Liver (tissue), 9 donors: ENCODE results near the gene SLC26A11. TPM values are rescaled to one million over a fixed set of nuclear protein-coding genes. Genes with fewer than 3 reads are reported as not detected.
A peak's percentile ranks its signal among the peaks of the same experiment; 100 is the strongest.

Experiments used
- DNase-seq: peaks from one replicate; pipeline ENCODE4 v3.0.0-alpha.2; 2017; ENCODE audit warnings: low spot score
- H3K27ac ChIP-seq, 2 donors: one replicate each; pipeline ENCODE4 v1.7.0; 2013; ENCODE audit warnings: inconsistent platforms in 2 of 2, low read length in 2 of 2, control low read depth in 1 of 2, low read depth in 1 of 2, mild to moderate bottlenecking in 1 of 2
- H3K27me3 ChIP-seq, 4 donors: one replicate each; pipeline versions ENCODE4 v1.6.1 to v1.7.0; 2013; ENCODE audit warnings: low read length in 3 of 4, inconsistent platforms in 1 of 4, mild to moderate bottlenecking in 1 of 4, moderate library complexity in 1 of 4; ENCODE audit not compliant: control insufficient read depth in 4 of 4, insufficient read depth in 4 of 4
- H3K36me3 ChIP-seq, 4 donors: one replicate each; pipeline versions ENCODE4 v1.6.1 to v1.7.0; 2013; ENCODE audit warnings: low read length in 3 of 4, mild to moderate bottlenecking in 3 of 4, low read depth in 1 of 4, moderate library complexity in 1 of 4; ENCODE audit not compliant: control insufficient read depth in 4 of 4, insufficient read depth in 3 of 4
- H3K4me1 ChIP-seq, 4 donors: one replicate each; pipeline versions ENCODE4 v1.6.1 to v1.7.0; 2013; ENCODE audit warnings: low read length in 3 of 4, mild to moderate bottlenecking in 3 of 4, moderate library complexity in 1 of 4; ENCODE audit not compliant: control insufficient read depth in 4 of 4, insufficient read depth in 4 of 4
- H3K4me3 ChIP-seq, 3 donors: one replicate each; pipeline versions ENCODE4 v1.6.1 to v1.7.0; 2013; ENCODE audit warnings: low read length in 3 of 3, control low read depth in 1 of 3, low read depth in 1 of 3, mild to moderate bottlenecking in 1 of 3
- H3K9ac ChIP-seq, 2 donors: one replicate each; pipeline ENCODE4 v1.7.0; 2013; ENCODE audit warnings: low read length in 2 of 2, mild to moderate bottlenecking in 2 of 2, moderate library complexity in 2 of 2, control low read depth in 1 of 2, low read depth in 1 of 2
- H3K9me3 ChIP-seq, 4 donors: one replicate each; pipeline versions ENCODE4 v1.6.1 to v1.7.0; 2013; ENCODE audit warnings: low read length in 3 of 4; ENCODE audit not compliant: control insufficient read depth in 4 of 4
- EGR1 ChIP-seq, 2 donors: IDR thresholded peaks; 2 replicates each; pipeline ENCODE4 v1.6.1; 2016 to 2018; ENCODE audit warnings: antibody characterized with exemption in 2 of 2, low read depth in 2 of 2
- FOXA1 ChIP-seq: IDR thresholded peaks from 2 replicates; pipeline ENCODE4 v1.6.1; 2016; ENCODE audit warnings: antibody characterized with exemption
- FOXA2 ChIP-seq: IDR thresholded peaks from 2 replicates; pipeline ENCODE4 v1.6.1; 2016; ENCODE audit warnings: antibody characterized with exemption
- GABPA ChIP-seq, 2 donors: IDR thresholded peaks in 1 of 2; conservative IDR thresholded peaks in 1 of 2; 2 replicates each; pipeline ENCODE4 v1.6.1; 2016; ENCODE audit warnings: antibody characterized with exemption in 2 of 2, mild to moderate bottlenecking in 1 of 2, moderate library complexity in 1 of 2
- HNF4A ChIP-seq, 2 donors: conservative IDR thresholded peaks; 2 replicates each; pipeline ENCODE4 v1.6.1; 2016; ENCODE audit warnings: antibody characterized with exemption in 2 of 2, mild to moderate bottlenecking in 2 of 2
- HNF4G ChIP-seq: IDR thresholded peaks from 2 replicates; pipeline ENCODE4 v1.6.1; 2016; ENCODE audit warnings: antibody characterized with exemption
- JUND ChIP-seq, 2 donors: IDR thresholded peaks; 2 replicates each; pipeline ENCODE4 v1.6.1; 2016; ENCODE audit warnings: antibody characterized with exemption in 2 of 2
- NR2F2 ChIP-seq: IDR thresholded peaks from 2 replicates; pipeline ENCODE4 v1.6.1; 2016; ENCODE audit warnings: antibody characterized with exemption
- RAD21 ChIP-seq, 2 donors: IDR thresholded peaks; 2 replicates each; pipeline ENCODE4 v1.6.1; 2016; ENCODE audit warnings: antibody characterized with exemption in 2 of 2, mild to moderate bottlenecking in 2 of 2
- RXRA ChIP-seq, 2 donors: IDR thresholded peaks; 2 replicates each; pipeline ENCODE4 v1.6.1; 2017 to 2018; ENCODE audit warnings: antibody characterized with exemption in 2 of 2, mild to moderate bottlenecking in 1 of 2
- SP1 ChIP-seq: IDR thresholded peaks from 2 replicates; pipeline ENCODE4 v1.6.1; 2018; ENCODE audit warnings: antibody characterized with exemption, mild to moderate bottlenecking
- TAF1 ChIP-seq: conservative IDR thresholded peaks from 2 replicates; pipeline ENCODE4 v1.6.1; 2016; ENCODE audit warnings: antibody characterized with exemption, mild to moderate bottlenecking
- YY1 ChIP-seq: IDR thresholded peaks from 2 replicates; pipeline ENCODE4 v1.6.1; 2016; ENCODE audit warnings: antibody characterized with exemption, mild to moderate bottlenecking
- WGBS: extraction: QIAGEN DNeasy Blood & Tissue Kit; methylation state at CpG from one replicate; pipeline ENCODE4 v1.1.7; 2013; 5-methylcytosine and 5-hydroxymethylcytosine counted together
- polyA plus RNA-seq, 2 donors: library from polyadenylated mRNA; stranded (reverse) in 1 of 2; unstranded in 1 of 2; fragments of 200-250 nt in 1 of 2; fragments of >200 nt in 1 of 2; fragmentation: Nextera tagmentation in 1 of 2; extraction: Ambion mirVana in 1 of 2; gene quantifications; one replicate each; pipeline versions ENCODE4 v1.2.1 to v1.2.3, GENCODE V29; 2013 to 2015
- total RNA-seq, 2 donors: library from RNA; depleted of rRNA; stranded (reverse); fragments of >200 nt; gene quantifications; one replicate each; pipeline ENCODE4 v1.2.3, GENCODE V29; 2014
- TF ChIP-seq, protein P1 (sequence below): IDR thresholded peaks from 2 replicates; pipeline ENCODE4 v1.6.1; 2016; ENCODE audit warnings: antibody characterized with exemption, mild to moderate bottlenecking
- TF ChIP-seq, protein P2 (sequence below): fragments of 150-350 bp; IDR thresholded peaks from 2 replicates; pipeline ENCODE4 v1.5.1; 2017; ENCODE audit warnings: improper control_type of control experiment, low read depth, low read length; ENCODE audit not compliant: missing input control
- TF ChIP-seq, protein P3 (sequence below): IDR thresholded peaks from 2 replicates; pipeline ENCODE4 v1.6.1; 2016; ENCODE audit warnings: antibody characterized with exemption
- TF ChIP-seq, protein P4 (sequence below): IDR thresholded peaks from 2 replicates; pipeline ENCODE4 v1.6.1; 2016; ENCODE audit warnings: antibody characterized with exemption
- donor health status: healthy.
- donor health status: healthy.
- donor health status: healthy.
- donor health status: healthy.
- donor health status: healthy.

Gene SLC26A11
- total and polyA plus RNA-seq, 4 donors, result 3.3 to 8.2 (median 5.6) TPM

DNA sequence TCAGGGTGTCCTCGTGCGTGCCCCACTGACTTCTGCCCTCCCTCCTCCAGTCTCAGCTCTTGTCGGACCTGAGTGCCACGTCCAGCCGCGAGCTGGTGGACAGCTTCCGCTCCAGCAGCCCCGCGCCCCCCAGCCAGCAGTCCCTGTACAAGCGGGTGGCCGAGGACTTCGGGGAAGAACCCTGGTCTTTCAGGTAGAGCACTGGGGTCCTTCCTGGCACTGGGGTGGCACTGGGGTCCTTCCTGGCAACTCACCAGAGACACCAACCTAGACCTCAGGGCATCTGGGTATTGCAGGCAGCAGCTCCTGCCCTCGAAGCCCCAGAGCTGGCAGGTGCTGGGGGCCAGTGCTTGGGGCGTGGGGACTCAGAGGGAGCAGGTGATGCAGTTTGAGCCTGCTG lies 25.1 kb upstream of the SLC26A11 start (continued):
- TF ChIP-seq, protein P1, sequence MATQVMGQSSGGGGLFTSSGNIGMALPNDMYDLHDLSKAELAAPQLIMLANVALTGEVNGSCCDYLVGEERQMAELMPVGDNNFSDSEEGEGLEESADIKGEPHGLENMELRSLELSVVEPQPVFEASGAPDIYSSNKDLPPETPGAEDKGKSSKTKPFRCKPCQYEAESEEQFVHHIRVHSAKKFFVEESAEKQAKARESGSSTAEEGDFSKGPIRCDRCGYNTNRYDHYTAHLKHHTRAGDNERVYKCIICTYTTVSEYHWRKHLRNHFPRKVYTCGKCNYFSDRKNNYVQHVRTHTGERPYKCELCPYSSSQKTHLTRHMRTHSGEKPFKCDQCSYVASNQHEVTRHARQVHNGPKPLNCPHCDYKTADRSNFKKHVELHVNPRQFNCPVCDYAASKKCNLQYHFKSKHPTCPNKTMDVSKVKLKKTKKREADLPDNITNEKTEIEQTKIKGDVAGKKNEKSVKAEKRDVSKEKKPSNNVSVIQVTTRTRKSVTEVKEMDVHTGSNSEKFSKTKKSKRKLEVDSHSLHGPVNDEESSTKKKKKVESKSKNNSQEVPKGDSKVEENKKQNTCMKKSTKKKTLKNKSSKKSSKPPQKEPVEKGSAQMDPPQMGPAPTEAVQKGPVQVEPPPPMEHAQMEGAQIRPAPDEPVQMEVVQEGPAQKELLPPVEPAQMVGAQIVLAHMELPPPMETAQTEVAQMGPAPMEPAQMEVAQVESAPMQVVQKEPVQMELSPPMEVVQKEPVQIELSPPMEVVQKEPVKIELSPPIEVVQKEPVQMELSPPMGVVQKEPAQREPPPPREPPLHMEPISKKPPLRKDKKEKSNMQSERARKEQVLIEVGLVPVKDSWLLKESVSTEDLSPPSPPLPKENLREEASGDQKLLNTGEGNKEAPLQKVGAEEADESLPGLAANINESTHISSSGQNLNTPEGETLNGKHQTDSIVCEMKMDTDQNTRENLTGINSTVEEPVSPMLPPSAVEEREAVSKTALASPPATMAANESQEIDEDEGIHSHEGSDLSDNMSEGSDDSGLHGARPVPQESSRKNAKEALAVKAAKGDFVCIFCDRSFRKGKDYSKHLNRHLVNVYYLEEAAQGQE, result no peak
- TF ChIP-seq YY1 (no peak), GABPA (IDR thresholded peaks at IDR 0.05 in 1 of 2, conservative IDR thresholded peaks at IDR 0.05 in 1 of 2) (no peak), NR2F2 (no peak), JUND (IDR thresholded peaks at IDR 0.05) (no peak)

DNA sequence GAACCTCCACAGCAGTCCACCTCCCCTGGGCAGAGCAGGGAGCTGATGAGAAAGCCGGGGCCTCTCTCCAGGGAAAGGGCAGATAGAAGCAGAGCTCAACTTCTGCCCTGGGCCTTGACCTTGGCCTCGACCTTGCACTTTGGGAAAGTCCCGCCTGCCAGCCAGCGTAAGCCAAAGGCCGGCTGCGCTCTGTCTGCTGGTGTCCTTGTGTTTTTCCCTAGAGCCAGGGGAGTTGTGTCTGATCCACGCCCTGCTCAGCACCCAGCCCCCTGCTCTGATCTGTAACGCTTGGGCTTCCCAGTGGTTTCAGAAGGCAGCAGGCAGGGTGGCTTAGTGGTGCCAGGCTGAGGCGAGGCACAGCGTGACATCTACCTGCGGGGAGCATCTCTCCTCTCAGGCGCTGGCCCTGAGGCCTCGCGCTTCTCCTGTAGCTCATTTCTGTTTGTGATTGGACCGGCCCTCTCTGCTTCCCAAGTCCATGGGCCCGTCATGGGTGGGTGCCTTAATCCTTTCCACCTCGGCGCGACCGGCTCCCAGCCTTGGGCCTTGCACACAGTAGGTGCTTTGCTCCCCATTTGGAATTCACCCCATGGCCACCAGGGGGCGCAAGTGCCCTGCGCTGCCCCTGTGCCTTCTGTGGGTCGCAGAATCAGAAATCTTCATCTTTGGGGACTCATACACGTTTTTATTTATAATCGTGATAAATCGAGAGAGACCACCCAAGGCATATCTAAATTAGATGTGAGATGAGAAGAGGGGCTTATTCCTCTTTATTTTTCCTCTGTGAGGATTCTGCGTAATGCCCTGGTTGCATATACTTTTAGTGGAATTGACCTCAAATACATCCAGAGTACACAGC lies 24.3 kb upstream of the SLC26A11 start:
- 51% methylated on average over 27 of the region's 27 CpGs for WGBS
- H3K9me3 ChIP-seq, result no peaks in the 10 kb centered on the region
- no peak for TF ChIP-seq JUND (IDR thresholded peaks at IDR 0.05)
- TF ChIP-seq, protein P2, sequence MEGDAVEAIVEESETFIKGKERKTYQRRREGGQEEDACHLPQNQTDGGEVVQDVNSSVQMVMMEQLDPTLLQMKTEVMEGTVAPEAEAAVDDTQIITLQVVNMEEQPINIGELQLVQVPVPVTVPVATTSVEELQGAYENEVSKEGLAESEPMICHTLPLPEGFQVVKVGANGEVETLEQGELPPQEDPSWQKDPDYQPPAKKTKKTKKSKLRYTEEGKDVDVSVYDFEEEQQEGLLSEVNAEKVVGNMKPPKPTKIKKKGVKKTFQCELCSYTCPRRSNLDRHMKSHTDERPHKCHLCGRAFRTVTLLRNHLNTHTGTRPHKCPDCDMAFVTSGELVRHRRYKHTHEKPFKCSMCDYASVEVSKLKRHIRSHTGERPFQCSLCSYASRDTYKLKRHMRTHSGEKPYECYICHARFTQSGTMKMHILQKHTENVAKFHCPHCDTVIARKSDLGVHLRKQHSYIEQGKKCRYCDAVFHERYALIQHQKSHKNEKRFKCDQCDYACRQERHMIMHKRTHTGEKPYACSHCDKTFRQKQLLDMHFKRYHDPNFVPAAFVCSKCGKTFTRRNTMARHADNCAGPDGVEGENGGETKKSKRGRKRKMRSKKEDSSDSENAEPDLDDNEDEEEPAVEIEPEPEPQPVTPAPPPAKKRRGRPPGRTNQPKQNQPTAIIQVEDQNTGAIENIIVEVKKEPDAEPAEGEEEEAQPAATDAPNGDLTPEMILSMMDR, result peak; percentile 63
- TF ChIP-seq RXRA (IDR thresholded peaks at IDR 0.05), result no peak
- no peak for TF ChIP-seq FOXA1
- TF ChIP-seq SP1, result no peak
- peak in 1 of 2 donors; percentile 48 for TF ChIP-seq HNF4A (conservative IDR thresholded peaks at IDR 0.05)
- TF ChIP-seq, protein P3, sequence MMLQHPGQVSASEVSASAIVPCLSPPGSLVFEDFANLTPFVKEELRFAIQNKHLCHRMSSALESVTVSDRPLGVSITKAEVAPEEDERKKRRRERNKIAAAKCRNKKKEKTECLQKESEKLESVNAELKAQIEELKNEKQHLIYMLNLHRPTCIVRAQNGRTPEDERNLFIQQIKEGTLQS, result no peak
- peak; percentile 78 to 85 for TF ChIP-seq RAD21 (IDR thresholded peaks at IDR 0.05)
- TF ChIP-seq YY1, result no peak
- TF ChIP-seq GABPA (IDR thresholded peaks at IDR 0.05 in 1 of 2, conservative IDR thresholded peaks at IDR 0.05 in 1 of 2), result no peak
- TF ChIP-seq NR2F2, result no peak
- no peak for TF ChIP-seq TAF1
- TF ChIP-seq, protein P4, sequence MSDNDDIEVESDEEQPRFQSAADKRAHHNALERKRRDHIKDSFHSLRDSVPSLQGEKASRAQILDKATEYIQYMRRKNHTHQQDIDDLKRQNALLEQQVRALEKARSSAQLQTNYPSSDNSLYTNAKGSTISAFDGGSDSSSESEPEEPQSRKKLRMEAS, result no peak
- H3K4me1 ChIP-seq, result peaks cover 0 to 7% (median 3%) of the 10 kb centered on the region in 4 donors
- H3K4me3 ChIP-seq, result no peak overlapping the region
- no peaks in the 10 kb centered on the region for H3K27me3 ChIP-seq
- DNase-seq, result no peak
- no peaks in the 10 kb centered on the region for H3K36me3 ChIP-seq
- no peak overlapping the region for H3K9ac ChIP-seq
- H3K27ac ChIP-seq, result no peak overlapping the region

DNA sequence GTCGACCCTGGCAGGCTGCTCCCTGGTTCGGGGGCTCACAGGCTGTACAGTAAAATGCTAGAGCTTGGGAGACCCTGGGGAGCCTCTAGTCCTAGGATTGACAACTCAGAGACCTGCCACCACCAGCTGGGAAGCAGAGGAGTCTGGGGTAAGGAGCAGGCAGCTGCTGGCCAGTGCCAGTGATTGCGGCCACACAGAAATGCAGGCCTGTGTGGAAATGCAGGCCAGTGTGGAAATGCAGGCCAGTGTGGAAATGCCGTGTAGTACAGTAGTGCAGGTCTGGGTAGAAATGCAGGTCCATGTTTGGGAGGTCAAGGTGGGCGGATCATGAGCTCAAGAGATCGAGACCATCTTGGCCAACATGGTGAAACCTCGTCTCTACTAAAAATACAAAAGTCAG lies 23.6 kb upstream of the SLC26A11 start:
- H3K9ac ChIP-seq, result no peak overlapping the region
- no peaks in the 10 kb centered on the region for H3K36me3 ChIP-seq
- no peak for DNase-seq
- H3K4me1 ChIP-seq, result peaks cover 0 to 7% (median 3%) of the 10 kb centered on the region in 4 donors
- no peaks in the 10 kb centered on the region for H3K9me3 ChIP-seq
- no peak overlapping the region for H3K27ac ChIP-seq
- WGBS, result 93% methylated on average over 7 of the region's 7 CpGs
- TF ChIP-seq, protein P3, result no peak
- no peak for TF ChIP-seq FOXA2
- TF ChIP-seq GABPA (IDR thresholded peaks at IDR 0.05 in 1 of 2, conservative IDR thresholded peaks at IDR 0.05 in 1 of 2), result no peak
- no peak for TF ChIP-seq RXRA (IDR thresholded peaks at IDR 0.05)
- TF ChIP-seq SP1, result no peak
- no peak for TF ChIP-seq EGR1 (IDR thresholded peaks at IDR 0.05; ENCODE audit: low read depth in 2 of 2)
- no peak for TF ChIP-seq NR2F2
- TF ChIP-seq YY1, result no peak
- TF ChIP-seq HNF4G, result no peak
- H3K4me3 ChIP-seq, result no peak overlapping the region
- no peaks in the 10 kb centered on the region for H3K27me3 ChIP-seq
